ENCODE measurements around the gene RTRAF. TPM values are rescaled to one million over a fixed set of nuclear protein-coding genes. Genes with fewer than 3 reads are reported as not detected.

RTRAF gene
- polyA plus RNA-seq, 4 donors: 98.1 to 189 (median 127) TPM

DNA sequence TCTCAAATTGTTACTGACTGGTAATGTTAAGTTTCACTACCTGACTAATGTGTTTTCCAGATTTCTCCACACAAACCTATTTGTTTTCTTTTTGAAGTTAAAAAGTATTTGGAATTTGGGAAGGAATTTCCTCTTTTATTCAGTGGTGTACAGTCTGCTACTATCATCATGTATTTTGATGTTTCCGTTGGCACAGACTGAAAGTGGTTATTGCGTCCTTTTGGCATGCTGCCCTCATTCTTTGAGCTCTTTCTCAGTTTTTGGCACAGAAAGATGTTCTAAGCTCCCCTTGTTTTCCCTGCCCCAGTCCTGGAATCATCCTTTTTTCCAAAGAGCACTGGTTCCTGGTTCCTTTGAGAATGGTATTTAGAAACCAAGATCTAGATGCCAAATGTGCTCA lies 31.4 kb upstream of the RTRAF start:
- no peak overlapping the region for H3K4me3 ChIP-seq (ENCODE audit: low read depth in 1 of 3, low read length in 3 of 3)
- FAIRE-seq: no peak
- whole genome bisulfite sequencing, 3 donors: 61 to 73% (median 61%) methylated on average over 2 of the region's 2 CpGs

DNA sequence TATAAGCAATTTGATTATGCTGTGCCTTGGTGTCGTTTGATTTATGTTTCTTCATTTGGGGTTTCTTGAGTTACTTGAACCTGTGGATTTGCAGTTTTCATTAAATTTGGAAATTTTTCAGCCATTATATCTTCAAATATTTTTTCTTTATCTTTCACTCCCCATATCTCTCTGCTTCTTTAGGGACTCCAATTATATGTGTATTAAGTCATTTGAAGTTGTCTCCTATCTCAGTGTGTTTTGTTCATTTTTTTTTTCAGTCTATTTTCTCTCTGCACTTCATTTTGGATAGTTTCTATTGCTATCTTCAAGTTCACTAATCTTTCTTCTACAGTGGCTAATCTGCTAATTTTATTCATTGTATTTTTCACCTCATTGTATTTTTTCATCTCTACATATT lies 29.4 kb upstream of the RTRAF start:
- FAIRE-seq: no peak

More for the DNA sequence above, 31.4 kb upstream of the RTRAF start:
- Histone ChIP-seq H3K4me1 (ENCODE audit: control insufficient read depth in 3 of 3, insufficient read depth in 2 of 3, low read depth in 1 of 3, low read length in 2 of 3) (no peaks in the 10 kb centered on the region), H3K27ac (ENCODE audit: low read depth in 1 of 3, low read length in 2 of 3) (no peak overlapping the region), H3K27me3 (ENCODE audit: control insufficient read depth in 3 of 3, insufficient read depth in 3 of 3, low read length in 3 of 3) (no peaks in the 10 kb centered on the region), H3K9me3 (ENCODE audit: control insufficient read depth in 2 of 2, insufficient read depth in 1 of 2, low read depth in 1 of 2, low read length in 1 of 2) (peaks cover 0 to 9% of the 10 kb centered on the region in 2 donors), H3K36me3 (ENCODE audit: control insufficient read depth in 3 of 3, insufficient read depth in 2 of 3, low read depth in 1 of 3, low read length in 3 of 3) (peaks cover 0 to 2% (median 0%) of the 10 kb centered on the region in 3 donors)
- DNase-seq: no peak

DNA sequence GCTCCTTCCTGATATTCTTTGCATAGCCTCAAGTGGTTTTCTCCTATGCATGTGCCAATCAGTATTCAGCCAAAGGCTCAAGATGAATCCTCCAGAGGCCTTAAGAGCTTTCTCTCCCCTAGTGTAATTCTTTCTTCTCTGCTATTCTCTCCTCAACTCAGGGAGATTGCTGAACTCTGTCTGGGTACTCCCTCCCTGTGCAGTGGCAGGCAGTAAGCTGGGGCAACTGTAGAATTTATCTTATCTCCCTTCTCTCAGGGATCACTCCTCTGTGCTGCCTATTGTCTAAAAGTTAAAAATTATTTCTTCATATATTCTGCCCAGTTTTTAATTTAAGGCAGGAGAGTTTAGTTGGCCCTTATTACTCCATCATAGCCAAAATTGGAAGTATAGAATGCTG lies 28.5 kb upstream of the RTRAF start:
- Histone ChIP-seq H3K27ac (ENCODE audit: low read depth in 1 of 3, low read length in 2 of 3) (no peak overlapping the region), H3K36me3 (ENCODE audit: control insufficient read depth in 3 of 3, insufficient read depth in 2 of 3, low read depth in 1 of 3, low read length in 3 of 3) (peaks cover 0 to 2% (median 0%) of the 10 kb centered on the region in 3 donors), H3K27me3 (ENCODE audit: control insufficient read depth in 3 of 3, insufficient read depth in 3 of 3, low read length in 3 of 3) (no peaks in the 10 kb centered on the region), H3K9me3 (ENCODE audit: control insufficient read depth in 2 of 2, insufficient read depth in 1 of 2, low read depth in 1 of 2, low read length in 1 of 2) (peaks cover 0 to 9% of the 10 kb centered on the region in 2 donors), H3K4me1 (ENCODE audit: control insufficient read depth in 3 of 3, insufficient read depth in 2 of 3, low read depth in 1 of 3, low read length in 2 of 3) (no peaks in the 10 kb centered on the region), H3K4me3 (ENCODE audit: low read depth in 1 of 3, low read length in 3 of 3) (no peak overlapping the region)
- DNase-seq (no peak), FAIRE-seq (no peak)

More for the DNA sequence above, 29.4 kb upstream of the RTRAF start:
- Histone ChIP-seq H3K4me1 (ENCODE audit: control insufficient read depth in 3 of 3, insufficient read depth in 2 of 3, low read depth in 1 of 3, low read length in 2 of 3) (no peaks in the 10 kb centered on the region), H3K9me3 (ENCODE audit: control insufficient read depth in 2 of 2, insufficient read depth in 1 of 2, low read depth in 1 of 2, low read length in 1 of 2) (peaks cover 0 to 9% of the 10 kb centered on the region in 2 donors), H3K4me3 (ENCODE audit: low read depth in 1 of 3, low read length in 3 of 3) (no peak overlapping the region), H3K36me3 (ENCODE audit: control insufficient read depth in 3 of 3, insufficient read depth in 2 of 3, low read depth in 1 of 3, low read length in 3 of 3) (peaks cover 0 to 2% (median 0%) of the 10 kb centered on the region in 3 donors), H3K27me3 (ENCODE audit: control insufficient read depth in 3 of 3, insufficient read depth in 3 of 3, low read length in 3 of 3) (no peaks in the 10 kb centered on the region), H3K27ac (ENCODE audit: low read depth in 1 of 3, low read length in 2 of 3) (no peak overlapping the region)
- WGBS, 3 donors: 96 to 100% (median 99%) methylated on average over 1 of the region's 1 CpG
- DNase-seq: no peak

DNA sequence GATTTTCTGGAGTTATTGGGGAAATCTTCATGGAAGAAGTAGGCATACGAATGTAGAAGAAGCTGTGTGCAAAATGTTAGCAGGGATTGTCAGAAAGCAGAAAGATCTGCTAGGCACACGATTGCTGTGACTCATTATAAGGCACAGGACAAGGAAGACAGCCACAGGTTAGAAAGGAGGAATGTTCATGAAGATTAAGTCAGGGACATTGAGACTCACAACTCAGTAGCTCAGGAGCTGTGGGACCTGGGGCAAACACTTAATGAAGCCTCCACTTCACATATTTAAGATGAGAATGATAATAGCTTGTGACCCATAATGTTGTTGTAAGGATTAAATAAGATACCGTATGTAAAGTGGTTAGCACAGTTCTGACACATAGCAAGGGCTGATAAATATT lies 26.6 kb upstream of the RTRAF start:
- 24 to 30% (median 25%) methylated on average over 3 of the region's 3 CpGs for WGBS, 3 donors
- Histone ChIP-seq H3K4me1 (ENCODE audit: control insufficient read depth in 3 of 3, insufficient read depth in 2 of 3, low read depth in 1 of 3, low read length in 2 of 3) (no peaks in the 10 kb centered on the region), H3K9me3 (ENCODE audit: control insufficient read depth in 2 of 2, insufficient read depth in 1 of 2, low read depth in 1 of 2, low read length in 1 of 2) (peaks cover 0 to 9% of the 10 kb centered on the region in 2 donors), H3K4me3 (ENCODE audit: low read depth in 1 of 3, low read length in 3 of 3) (no peak overlapping the region), H3K27ac (ENCODE audit: low read depth in 1 of 3, low read length in 2 of 3) (peak overlapping the region in 1 of 3 donors; percentile 26), H3K36me3 (ENCODE audit: control insufficient read depth in 3 of 3, insufficient read depth in 2 of 3, low read depth in 1 of 3, low read length in 3 of 3) (peaks cover 0 to 2% (median 2%) of the 10 kb centered on the region in 3 donors), H3K27me3 (ENCODE audit: control insufficient read depth in 3 of 3, insufficient read depth in 3 of 3, low read length in 3 of 3) (no peaks in the 10 kb centered on the region)
- no peak for FAIRE-seq
- no peak for DNase-seq

DNA sequence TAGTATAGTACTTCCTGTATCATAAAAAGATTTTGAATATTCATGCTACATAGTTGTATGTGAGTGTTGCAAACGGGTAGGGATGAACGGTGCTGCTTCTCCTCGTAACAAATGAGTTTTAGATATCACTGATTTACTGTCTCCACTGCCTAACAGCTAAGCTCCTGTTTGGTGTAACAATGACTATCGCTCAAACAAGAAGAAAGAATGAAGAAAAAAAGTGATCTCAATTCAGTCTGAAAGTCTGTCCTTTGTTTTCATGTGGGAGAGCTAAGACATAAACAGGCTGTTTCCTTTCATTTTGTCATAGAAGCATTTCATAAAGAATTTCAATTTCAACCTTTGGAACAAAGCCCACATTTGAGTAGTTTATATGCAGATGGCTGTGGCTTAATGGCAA lies 26.1 kb upstream of the RTRAF start:
- no peak overlapping the region for H3K4me3 ChIP-seq (ENCODE audit: low read depth in 1 of 3, low read length in 3 of 3)
- H3K9me3 ChIP-seq (ENCODE audit: control insufficient read depth in 2 of 2, insufficient read depth in 1 of 2, low read depth in 1 of 2, low read length in 1 of 2): peaks cover 0 to 5% of the 10 kb centered on the region in 2 donors
- 37 to 56% (median 46%) methylated on average over 4 of the region's 4 CpGs for WGBS, 3 donors
- peak in 1 of 2 donors; percentile 11 for DNase-seq
- H3K27ac ChIP-seq (ENCODE audit: low read depth in 1 of 3, low read length in 2 of 3): no peak overlapping the region
- FAIRE-seq: no peak
- H3K4me1 ChIP-seq (ENCODE audit: control insufficient read depth in 3 of 3, insufficient read depth in 2 of 3, low read depth in 1 of 3, low read length in 2 of 3): no peaks in the 10 kb centered on the region
- H3K36me3 ChIP-seq (ENCODE audit: control insufficient read depth in 3 of 3, insufficient read depth in 2 of 3, low read depth in 1 of 3, low read length in 3 of 3): peaks cover 0 to 2% (median 2%) of the 10 kb centered on the region in 3 donors
- H3K27me3 ChIP-seq (ENCODE audit: control insufficient read depth in 3 of 3, insufficient read depth in 3 of 3, low read length in 3 of 3): no peaks in the 10 kb centered on the region

DNA sequence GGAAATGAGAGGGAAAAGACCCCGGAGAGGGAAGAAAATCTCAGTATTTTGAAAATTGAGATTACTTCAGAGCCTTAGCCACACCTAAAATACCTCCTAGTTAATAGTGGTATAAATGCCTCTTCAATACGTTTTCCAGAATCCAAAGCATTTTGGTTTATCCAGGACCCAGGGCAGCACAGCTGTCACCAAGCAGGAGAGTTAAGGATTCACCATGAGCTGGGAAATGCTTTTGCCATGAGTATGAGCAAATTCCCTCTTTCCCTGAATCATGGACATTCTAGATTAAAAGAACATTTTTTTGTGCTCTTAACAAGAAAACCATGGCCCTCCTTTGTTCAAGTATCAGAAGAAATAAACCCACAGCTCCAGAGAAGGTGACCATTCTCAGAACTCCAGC lies 21.8 kb upstream of the RTRAF start:
- no peak overlapping the region for H3K27ac ChIP-seq (ENCODE audit: low read depth in 1 of 3, low read length in 2 of 3)
- H3K4me3 ChIP-seq (ENCODE audit: low read depth in 1 of 3, low read length in 3 of 3): no peak overlapping the region
- no peaks in the 10 kb centered on the region for H3K27me3 ChIP-seq (ENCODE audit: control insufficient read depth in 3 of 3, insufficient read depth in 3 of 3, low read length in 3 of 3)
- 77 to 83% (median 82%) methylated on average over 2 of the region's 2 CpGs for WGBS, 3 donors
- H3K36me3 ChIP-seq (ENCODE audit: control insufficient read depth in 3 of 3, insufficient read depth in 2 of 3, low read depth in 1 of 3, low read length in 3 of 3): peaks cover 0 to 2% (median 0%) of the 10 kb centered on the region in 3 donors
- no peaks in the 10 kb centered on the region for H3K9me3 ChIP-seq (ENCODE audit: control insufficient read depth in 2 of 2, insufficient read depth in 1 of 2, low read depth in 1 of 2, low read length in 1 of 2)
- no peak for FAIRE-seq
- no peak for DNase-seq
- no peaks in the 10 kb centered on the region for H3K4me1 ChIP-seq (ENCODE audit: control insufficient read depth in 3 of 3, insufficient read depth in 2 of 3, low read depth in 1 of 3, low read length in 2 of 3)

DNA sequence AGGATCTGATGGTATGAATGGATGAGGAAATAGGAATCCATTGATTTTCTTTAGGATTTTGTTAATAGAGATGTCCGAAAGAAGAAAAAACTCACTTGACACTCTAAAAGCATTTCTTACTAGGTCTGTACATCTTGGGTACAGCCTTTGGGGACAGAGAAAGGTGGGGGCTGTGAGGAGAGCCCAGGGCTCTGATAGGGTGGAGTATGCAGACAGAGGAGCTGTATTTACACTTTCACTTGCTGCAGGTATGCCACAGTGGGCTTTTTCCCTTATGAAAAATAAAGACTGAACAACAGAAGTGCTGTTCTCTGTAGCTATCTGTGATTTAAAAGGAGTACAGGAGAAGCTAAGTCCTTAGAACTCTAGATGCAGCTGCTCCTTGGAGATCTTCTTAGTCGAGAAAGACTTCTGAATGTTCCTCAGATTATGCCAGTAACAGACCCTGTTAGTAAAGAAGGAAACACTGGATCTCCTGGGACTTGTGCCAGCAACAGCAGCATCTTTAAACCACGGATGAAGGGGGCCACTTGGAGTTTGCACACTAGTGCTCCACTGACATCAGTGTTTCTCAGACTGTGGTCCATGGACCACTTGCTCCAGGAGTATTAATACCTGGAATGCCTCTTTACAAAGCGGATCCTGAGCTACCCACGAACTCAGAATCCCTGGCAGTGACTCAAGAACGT lies 19.4 kb upstream of the RTRAF start:
- 57 to 65% (median 61%) methylated on average over 6 of the region's 6 CpGs for WGBS, 3 donors
- Histone ChIP-seq H3K4me3 (ENCODE audit: low read depth in 1 of 3, low read length in 3 of 3) (no peak overlapping the region), H3K36me3 (ENCODE audit: control insufficient read depth in 3 of 3, insufficient read depth in 2 of 3, low read depth in 1 of 3, low read length in 3 of 3) (peaks cover 0 to 2% (median 0%) of the 10 kb centered on the region in 3 donors), H3K9me3 (ENCODE audit: control insufficient read depth in 2 of 2, insufficient read depth in 1 of 2, low read depth in 1 of 2, low read length in 1 of 2) (no peaks in the 10 kb centered on the region), H3K4me1 (ENCODE audit: control insufficient read depth in 3 of 3, insufficient read depth in 2 of 3, low read depth in 1 of 3, low read length in 2 of 3) (no peaks in the 10 kb centered on the region), H3K27me3 (ENCODE audit: control insufficient read depth in 3 of 3, insufficient read depth in 3 of 3, low read length in 3 of 3) (no peaks in the 10 kb centered on the region), H3K27ac (ENCODE audit: low read depth in 1 of 3, low read length in 2 of 3) (no peak overlapping the region)
- DNase-seq (no peak), FAIRE-seq (no peak)

DNA sequence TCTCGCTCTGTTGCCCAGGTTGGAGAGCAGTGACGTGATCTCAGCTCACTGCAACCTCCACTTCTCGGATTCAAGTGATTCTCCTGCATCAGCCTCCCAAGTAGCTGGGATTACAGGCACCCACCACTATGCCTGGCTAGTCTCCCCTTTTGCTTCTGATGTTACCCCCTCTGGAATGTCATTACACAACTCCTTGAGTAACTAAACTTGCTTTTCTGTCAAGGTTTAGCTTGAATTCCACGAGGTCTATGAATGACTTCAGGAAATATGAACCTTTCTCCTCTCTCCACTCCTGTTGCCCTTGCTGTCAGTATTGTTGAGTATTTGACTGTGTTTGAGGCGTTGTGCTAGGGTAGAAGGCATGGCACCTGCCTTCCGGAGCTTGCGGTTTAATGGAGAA lies 16.8 kb upstream of the RTRAF start:
- FAIRE-seq: no peak
- Histone ChIP-seq H3K36me3 (ENCODE audit: control insufficient read depth in 3 of 3, insufficient read depth in 2 of 3, low read depth in 1 of 3, low read length in 3 of 3) (no peaks in the 10 kb centered on the region), H3K4me1 (ENCODE audit: control insufficient read depth in 3 of 3, insufficient read depth in 2 of 3, low read depth in 1 of 3, low read length in 2 of 3) (no peaks in the 10 kb centered on the region), H3K27ac (ENCODE audit: low read depth in 1 of 3, low read length in 2 of 3) (no peak overlapping the region), H3K27me3 (ENCODE audit: control insufficient read depth in 3 of 3, insufficient read depth in 3 of 3, low read length in 3 of 3) (no peaks in the 10 kb centered on the region), H3K4me3 (ENCODE audit: low read depth in 1 of 3, low read length in 3 of 3) (no peak overlapping the region), H3K9me3 (ENCODE audit: control insufficient read depth in 2 of 2, insufficient read depth in 1 of 2, low read depth in 1 of 2, low read length in 1 of 2) (no peaks in the 10 kb centered on the region)
- WGBS, 3 donors: 83 to 95% (median 88%) methylated on average over 7 of the region's 7 CpGs
- DNase-seq: no peak

DNA sequence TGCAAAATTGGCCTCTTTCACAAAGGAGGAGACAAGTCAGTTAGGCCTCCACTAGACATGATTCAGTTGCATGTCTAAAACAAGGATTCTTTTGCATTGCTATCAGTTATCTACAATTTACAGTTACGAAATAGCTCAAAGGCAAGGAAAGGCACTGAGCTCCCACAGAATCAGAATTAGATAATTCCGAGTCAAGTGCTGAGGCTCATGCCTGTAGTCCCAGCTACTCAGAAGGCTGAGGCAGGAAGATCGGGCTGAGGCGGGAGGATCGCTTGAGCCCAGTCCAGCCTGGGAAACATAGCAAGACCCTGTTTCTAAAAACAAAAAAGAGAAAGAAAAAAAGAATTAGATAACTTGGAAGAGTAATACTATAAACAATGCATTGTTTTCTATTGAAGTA lies 12.3 kb upstream of the RTRAF start:
- no peaks in the 10 kb centered on the region for H3K9me3 ChIP-seq (ENCODE audit: control insufficient read depth in 2 of 2, insufficient read depth in 1 of 2, low read depth in 1 of 2, low read length in 1 of 2)
- 75 to 90% (median 82%) methylated on average over 5 of the region's 5 CpGs for WGBS, 3 donors
- no peak overlapping the region for H3K27ac ChIP-seq (ENCODE audit: low read depth in 1 of 3, low read length in 2 of 3)
- H3K4me3 ChIP-seq (ENCODE audit: low read depth in 1 of 3, low read length in 3 of 3): no peak overlapping the region
- H3K27me3 ChIP-seq (ENCODE audit: control insufficient read depth in 3 of 3, insufficient read depth in 3 of 3, low read length in 3 of 3): no peaks in the 10 kb centered on the region
- H3K36me3 ChIP-seq (ENCODE audit: control insufficient read depth in 3 of 3, insufficient read depth in 2 of 3, low read depth in 1 of 3, low read length in 3 of 3): no peaks in the 10 kb centered on the region
- DNase-seq (no peak), FAIRE-seq (no peak)
- H3K4me1 ChIP-seq (ENCODE audit: control insufficient read depth in 3 of 3, insufficient read depth in 2 of 3, low read depth in 1 of 3, low read length in 2 of 3): no peaks in the 10 kb centered on the region

Data from small intestine (tissue), 7 donors.